Ovary (tissue), 9 donors: ENCODE measurements around the gene AKT3. TPM values are rescaled to one million over a fixed set of nuclear protein-coding genes. Genes with fewer than 3 reads are reported as not detected.

Experiments
- DNase-seq, 5 donors: peaks; one replicate each; pipeline ENCODE4 v3.0.0-alpha.2; 2019 to 2020
- H3K27ac ChIP-seq, 2 donors: fragments of 200-600 bp; one replicate each; pipeline versions ENCODE4 v1.5.1 to v1.8.0; 2019 to 2022
- H3K27me3 ChIP-seq: fragments of 200-600 bp; one replicate; pipeline ENCODE4 v1.8.0; 2022
- H3K36me3 ChIP-seq: fragments of 200-600 bp; sonication (generic); one replicate; pipeline ENCODE4 v1.5.1; 2019
- H3K4me1 ChIP-seq: one replicate; pipeline ENCODE4 v1.8.1; 2013; ENCODE audit warnings: mild to moderate bottlenecking, moderate library complexity; ENCODE audit not compliant: insufficient read depth
- H3K4me3 ChIP-seq: fragments of 200-600 bp; sonication (generic); one replicate; pipeline ENCODE4 v1.5.1; 2017
- H3K9me3 ChIP-seq, 2 donors: fragments of 200-600 bp in 1 of 2; sonication (generic) in 1 of 2; one replicate each; pipeline versions ENCODE4 v1.5.1 to v1.8.1; 2013 to 2019; ENCODE audit warnings: mild to moderate bottlenecking in 1 of 2, moderate library complexity in 1 of 2
- EP300 ChIP-seq: sonication (generic); formaldehyde crosslinking; IDR thresholded peaks from one replicate; pipeline ENCODE4 v1.6.1; 2017; ENCODE audit warnings: antibody characterized with exemption
- POLR2A ChIP-seq: fragments of 450-650 bp; IDR thresholded peaks from one replicate; pipeline ENCODE4 v1.6.1; 2017; ENCODE audit warnings: antibody characterized with exemption, mild to moderate bottlenecking, moderate library complexity
- WGBS, 3 donors: extraction: QIAGEN DNeasy Blood & Tissue Kit in 1 of 3; methylation state at CpG; one replicate each; pipeline versions ENCODE4 v1.1.5 to v1.1.7; 2013 to 2017; 5-methylcytosine and 5-hydroxymethylcytosine counted together
- intact Hi-C, 4 donors: fragments of 100-400 bp; cut with DNase I; formaldehyde crosslinking; loops; one replicate each; pipeline versions ENCODE4 v1.11.0 to v1.15.1; 2022 to 2023
- polyA plus RNA-seq, 2 donors: library from polyadenylated mRNA; stranded (reverse); fragments of 200-250 nt in 1 of 2; fragments of 350-450 nt in 1 of 2; fragmentation: Illumina TruSeq in 1 of 2; extraction: RNeasy Lipid Tissue Mini Kit (QIAGEN cat#74804) in 1 of 2; gene quantifications; one replicate each; pipeline ENCODE4 v1.2.3, GENCODE V29; 2013 to 2014
- total RNA-seq, 7 donors: library from RNA; depleted of rRNA in 2 of 7; stranded (reverse); fragments of >200 nt in 2 of 7; fragmentation: NEBNext Ultra II Directional in 3 of 7; extraction: Animal tissue kit (Norgen Biotek cat#: 25700) in 3 of 7; gene quantifications; one replicate each; pipeline versions ENCODE4 v1.1.0 to v1.2.4, GENCODE V29; 2016 to 2023
- TF ChIP-seq, protein P1 (sequence below), 3 donors: fragments of 450-650 bp in 2 of 3; fragments of 200-600 bp in 1 of 3; IDR thresholded peaks; one replicate each; pipeline versions ENCODE4 v1.5.1 to v1.8.0; 2016 to 2022; ENCODE audit warnings: antibody characterized with exemption in 3 of 3, mild to moderate bottlenecking in 1 of 3
- donor health status: DM: no; HTN: no; CAD: no; lungs with moderate emphysema.
- donor health status: DM: no; HTN: no; CAD: no.
- donor health status: Bipolar disorder and iron deficiency.
- donor health status: DM: yes; HTN: yes; CAD: no.
- donor health status: DM: no; HTN: no; CAD: no.
- donor health status: DM: yes; HTN: yes; CAD: no.

AKT3 gene
- total and polyA plus RNA-seq, 9 donors: 27.2 to 202 (median 111) TPM

DNA sequence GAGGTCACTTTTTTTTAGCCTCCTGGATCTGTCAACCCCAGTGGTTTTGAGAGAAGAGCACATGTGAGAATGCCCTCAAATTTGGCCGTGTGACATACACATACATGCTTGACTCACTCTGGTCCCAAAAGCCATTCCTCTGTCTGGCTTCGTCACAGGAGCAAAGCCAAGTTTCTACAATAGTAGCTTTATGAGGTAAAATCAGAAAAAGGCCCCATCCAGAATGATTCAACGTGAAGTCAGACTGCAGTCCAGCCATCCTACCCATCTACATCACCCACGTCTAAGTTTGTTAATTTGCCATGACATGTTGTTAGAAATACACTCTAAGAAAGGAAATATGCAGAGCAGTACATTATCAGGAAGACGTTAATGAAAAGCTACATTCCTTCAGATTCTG, 349.0 kb downstream of the AKT3 start:
- Histone ChIP-seq H3K27ac (no peak overlapping the region), H3K4me1 (no peaks in the 10 kb centered on the region), H3K36me3 (no peaks in the 10 kb centered on the region), H3K4me3 (no peak overlapping the region), H3K27me3 (no peaks in the 10 kb centered on the region), H3K9me3 (no peaks in the 10 kb centered on the region)
- TF ChIP-seq POLR2A: no peak
- no peak for TF ChIP-seq EP300
- TF ChIP-seq, protein P1, sequence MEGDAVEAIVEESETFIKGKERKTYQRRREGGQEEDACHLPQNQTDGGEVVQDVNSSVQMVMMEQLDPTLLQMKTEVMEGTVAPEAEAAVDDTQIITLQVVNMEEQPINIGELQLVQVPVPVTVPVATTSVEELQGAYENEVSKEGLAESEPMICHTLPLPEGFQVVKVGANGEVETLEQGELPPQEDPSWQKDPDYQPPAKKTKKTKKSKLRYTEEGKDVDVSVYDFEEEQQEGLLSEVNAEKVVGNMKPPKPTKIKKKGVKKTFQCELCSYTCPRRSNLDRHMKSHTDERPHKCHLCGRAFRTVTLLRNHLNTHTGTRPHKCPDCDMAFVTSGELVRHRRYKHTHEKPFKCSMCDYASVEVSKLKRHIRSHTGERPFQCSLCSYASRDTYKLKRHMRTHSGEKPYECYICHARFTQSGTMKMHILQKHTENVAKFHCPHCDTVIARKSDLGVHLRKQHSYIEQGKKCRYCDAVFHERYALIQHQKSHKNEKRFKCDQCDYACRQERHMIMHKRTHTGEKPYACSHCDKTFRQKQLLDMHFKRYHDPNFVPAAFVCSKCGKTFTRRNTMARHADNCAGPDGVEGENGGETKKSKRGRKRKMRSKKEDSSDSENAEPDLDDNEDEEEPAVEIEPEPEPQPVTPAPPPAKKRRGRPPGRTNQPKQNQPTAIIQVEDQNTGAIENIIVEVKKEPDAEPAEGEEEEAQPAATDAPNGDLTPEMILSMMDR (IDR thresholded peaks at IDR 0.05): no peak
- WGBS, 3 donors: 82 to 89% (median 84%) methylated on average over 5 of the region's 5 CpGs
- intact Hi-C loops: no loop called here
- no peak for DNase-seq

DNA sequence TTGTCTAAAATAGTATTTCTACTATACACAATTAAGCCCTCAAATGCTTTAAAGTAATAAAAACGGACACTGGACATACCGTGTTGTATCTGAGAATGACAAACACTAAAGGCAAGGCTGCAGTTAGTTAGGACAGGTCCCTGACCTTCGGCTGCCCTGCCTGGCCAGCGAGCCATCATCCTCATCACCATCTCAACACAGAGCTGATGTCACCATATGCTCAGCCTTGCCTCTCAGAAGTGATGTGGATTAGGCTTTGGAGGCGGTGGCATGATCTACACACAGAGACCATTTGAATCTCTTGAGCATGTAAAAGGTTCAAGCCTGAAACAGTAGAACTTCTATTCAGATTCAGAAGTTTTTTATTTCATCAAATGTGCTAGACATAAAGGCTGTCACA, 349.5 kb downstream of the AKT3 start:
- Histone ChIP-seq H3K27ac (no peak overlapping the region), H3K4me1 (no peaks in the 10 kb centered on the region), H3K4me3 (no peak overlapping the region), H3K36me3 (no peaks in the 10 kb centered on the region), H3K27me3 (no peaks in the 10 kb centered on the region), H3K9me3 (no peaks in the 10 kb centered on the region)
- no peak for TF ChIP-seq POLR2A
- intact Hi-C loops: no loop called here
- 85 to 92% (median 91%) methylated on average over 5 of the region's 5 CpGs for WGBS, 3 donors
- no peak for DNase-seq

DNA sequence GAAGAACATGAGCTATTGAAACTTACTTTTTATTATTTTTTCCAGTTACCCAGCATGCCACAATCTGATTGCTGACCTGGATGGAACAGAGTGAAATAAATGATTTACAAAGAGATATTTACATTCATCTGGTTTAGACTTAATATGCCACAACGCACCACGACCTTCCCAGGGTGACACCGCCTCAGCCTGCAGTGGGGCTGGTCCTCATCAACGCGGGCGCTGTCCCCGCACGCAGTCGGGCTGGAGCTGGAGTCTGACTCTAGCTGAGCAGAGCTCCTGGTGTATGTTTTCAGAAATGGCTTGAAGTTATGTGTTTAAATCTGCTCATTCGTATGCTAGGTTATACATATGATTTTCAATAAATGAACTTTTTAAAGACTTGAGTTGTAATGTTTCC, 350.3 kb downstream of the AKT3 start:
- WGBS, 3 donors: 95 to 97% (median 96%) methylated on average over 10 of the region's 10 CpGs
- intact Hi-C loops: no loop called here
- Histone ChIP-seq H3K9me3 (no peaks in the 10 kb centered on the region), H3K27me3 (no peaks in the 10 kb centered on the region), H3K36me3 (no peaks in the 10 kb centered on the region), H3K27ac (no peak overlapping the region), H3K4me1 (no peaks in the 10 kb centered on the region), H3K4me3 (no peak overlapping the region)
- TF ChIP-seq, protein P1 (IDR thresholded peaks at IDR 0.05): no peak
- no peak for TF ChIP-seq POLR2A
- no peak for TF ChIP-seq EP300
- no peak for DNase-seq

DNA sequence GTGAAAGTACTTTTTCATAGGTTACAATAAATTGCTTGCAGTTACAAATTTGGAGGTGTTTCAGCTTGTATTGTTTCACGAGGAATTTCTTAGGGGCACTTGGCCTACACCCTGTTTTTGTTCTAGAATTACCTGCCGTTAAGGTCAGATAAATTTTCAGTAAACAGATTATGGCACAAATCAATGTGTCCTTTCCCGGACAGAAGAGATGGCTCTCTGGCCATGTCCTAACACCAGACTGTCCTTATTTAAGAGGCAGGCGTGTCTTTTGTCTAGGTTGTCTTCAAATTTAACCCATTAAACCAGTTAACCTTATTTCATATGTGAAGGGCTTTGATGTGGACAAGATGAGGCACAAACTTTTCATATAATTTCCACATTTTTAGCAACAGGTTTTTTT, 350.8 kb downstream of the AKT3 start:
- H3K9me3 ChIP-seq: no peaks in the 10 kb centered on the region
- no peak overlapping the region for H3K4me3 ChIP-seq
- intact Hi-C loops: no loop called here
- no peak overlapping the region for H3K27ac ChIP-seq
- no peaks in the 10 kb centered on the region for H3K27me3 ChIP-seq
- TF ChIP-seq, protein P1 (IDR thresholded peaks at IDR 0.05): no peak
- no peak for TF ChIP-seq EP300
- H3K36me3 ChIP-seq: no peaks in the 10 kb centered on the region
- no peaks in the 10 kb centered on the region for H3K4me1 ChIP-seq
- no peak for DNase-seq
- WGBS, 3 donors: 80 to 81% (median 80%) methylated on average over 4 of the region's 4 CpGs

DNA sequence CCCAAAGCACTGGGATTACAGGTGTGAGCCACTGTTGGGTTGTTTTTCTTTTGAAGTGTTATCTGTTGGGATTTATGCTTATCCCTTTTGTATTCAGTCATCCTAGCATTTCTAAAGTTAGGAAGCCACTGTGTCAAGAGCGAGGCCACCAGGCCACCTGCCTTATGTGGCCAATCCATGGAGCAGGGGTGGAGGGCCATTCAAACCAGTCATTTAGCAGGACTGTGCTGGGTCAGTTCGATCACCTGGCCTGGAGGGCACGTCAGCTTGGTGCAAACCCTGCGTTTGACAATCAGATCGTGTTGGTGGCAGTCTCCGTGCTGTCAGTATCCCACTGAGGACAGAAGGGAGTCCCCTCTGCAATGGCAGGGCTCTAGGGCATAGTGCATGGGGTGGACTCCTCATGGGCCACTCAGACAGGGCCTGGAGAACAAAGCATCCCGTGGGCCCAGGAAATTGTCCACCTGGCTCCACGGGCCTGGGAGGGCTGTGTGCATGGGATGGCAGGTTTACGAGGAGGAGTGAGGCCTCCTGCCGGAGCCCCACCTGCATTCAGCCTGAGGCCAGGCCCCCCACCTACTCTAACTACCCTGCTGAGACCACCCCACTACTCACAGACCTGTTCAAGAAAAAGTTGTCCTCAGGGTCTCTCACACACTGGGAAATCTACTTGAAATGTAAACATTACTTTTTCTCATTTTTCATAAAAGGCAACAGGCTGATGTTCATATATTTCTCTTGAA, 351.9 kb downstream of the AKT3 start:
- DNase-seq: no peak
- H3K4me3 ChIP-seq: no peak overlapping the region

More for the DNA sequence above, 351.9 kb downstream of the AKT3 start:
- Histone ChIP-seq H3K4me1 (no peaks in the 10 kb centered on the region), H3K27ac (no peak overlapping the region), H3K36me3 (no peaks in the 10 kb centered on the region), H3K9me3 (no peaks in the 10 kb centered on the region), H3K27me3 (no peaks in the 10 kb centered on the region)
- intact Hi-C loops: no loop called here
- 90 to 93% (median 93%) methylated on average over 10 of the region's 10 CpGs for WGBS, 3 donors
- TF ChIP-seq POLR2A (no peak), EP300 (no peak)
- TF ChIP-seq, protein P1 (IDR thresholded peaks at IDR 0.05): no peak
